Heart left ventricle (tissue), 13 donors: ENCODE data around the gene MMRN1.

Source experiments
- POLR2A ChIP-seq, 2 donors: fragments of 450-650 bp; IDR thresholded peaks; one replicate each; pipeline ENCODE4 v1.6.1; 2017; ENCODE audit warnings: antibody characterized with exemption in 2 of 2, mild to moderate bottlenecking in 2 of 2, moderate library complexity in 2 of 2
- TF ChIP-seq, protein P1 (sequence below), 12 donors: fragments of 200-600 bp; sonication (generic) in 4 of 12; IDR thresholded peaks; one replicate each; pipeline versions ENCODE4 v1.5.0 to v1.8.0; 2018 to 2022; ENCODE audit warnings: antibody characterized with exemption in 12 of 12, mild to moderate bottlenecking in 5 of 12
- donor health status: ischemic (EF 13 %, LVEDD 7.1; RV severe dilation, severe dysfunction).
- donor health status: DM: no; HTN: yes; CAD: no.
- donor health status: DM: no; HTN: no; CAD: no.
- donor health status: ischemic (EF 25% LVEDD 6.9; RV normal size, moderate dysfunction).
- donor health status: ischemic (EF 25% LVEDD 5.7; RV mildly dilated, moderate dysfunction).
- donor health status: ischemic (EF 35%, LVEDD 5.7; RV mildly dilated, moderate dysfunction).
- donor health status: nonischemic (EF 11% LVEDD 7.7; RV severe dilation, severe dysfunction).
- donor health status: DM: yes; HTN: yes; CAD: no.
- donor health status: PGD.
- donor health status: ischemic (EF 29% LVEDD 5.4; RV normal size, mild dysfunction).
- donor health status: nonischemic (EF 23%, LVEDD 6.1; RV moderate dilation, normal function).

DNA sequence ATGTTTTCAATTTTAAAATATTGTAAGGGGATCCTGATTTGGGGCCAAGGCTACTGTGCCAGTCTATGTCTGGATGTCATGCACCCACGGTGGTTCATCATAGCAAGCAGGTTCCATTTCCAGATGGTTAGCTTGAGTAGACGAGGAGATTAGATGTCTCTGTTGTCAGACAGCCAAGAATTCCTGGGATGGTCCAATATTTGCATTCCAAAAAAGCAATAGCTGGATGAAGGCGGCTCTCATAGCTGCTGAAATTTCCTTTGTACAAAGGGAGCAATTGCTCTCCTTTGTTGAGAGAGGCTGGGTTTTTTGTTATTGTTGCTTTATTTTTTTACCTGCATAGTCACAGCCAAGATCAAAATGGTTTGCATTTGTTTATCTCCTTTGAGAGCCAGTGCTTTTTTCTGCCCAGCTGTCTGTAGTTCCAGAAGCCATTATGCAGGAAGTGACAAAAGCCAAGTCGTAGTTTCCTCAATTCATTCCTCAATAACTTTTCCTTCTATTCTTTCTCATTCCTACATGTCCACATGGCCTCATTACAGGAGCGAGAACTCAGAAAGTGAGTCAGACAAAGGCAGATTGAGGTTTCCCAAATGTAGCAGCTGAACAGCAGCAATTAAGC, 107.9 kb downstream of the MMRN1 start:
- no peak for TF ChIP-seq POLR2A (IDR thresholded peaks at IDR 0.05)
- TF ChIP-seq, protein P1, sequence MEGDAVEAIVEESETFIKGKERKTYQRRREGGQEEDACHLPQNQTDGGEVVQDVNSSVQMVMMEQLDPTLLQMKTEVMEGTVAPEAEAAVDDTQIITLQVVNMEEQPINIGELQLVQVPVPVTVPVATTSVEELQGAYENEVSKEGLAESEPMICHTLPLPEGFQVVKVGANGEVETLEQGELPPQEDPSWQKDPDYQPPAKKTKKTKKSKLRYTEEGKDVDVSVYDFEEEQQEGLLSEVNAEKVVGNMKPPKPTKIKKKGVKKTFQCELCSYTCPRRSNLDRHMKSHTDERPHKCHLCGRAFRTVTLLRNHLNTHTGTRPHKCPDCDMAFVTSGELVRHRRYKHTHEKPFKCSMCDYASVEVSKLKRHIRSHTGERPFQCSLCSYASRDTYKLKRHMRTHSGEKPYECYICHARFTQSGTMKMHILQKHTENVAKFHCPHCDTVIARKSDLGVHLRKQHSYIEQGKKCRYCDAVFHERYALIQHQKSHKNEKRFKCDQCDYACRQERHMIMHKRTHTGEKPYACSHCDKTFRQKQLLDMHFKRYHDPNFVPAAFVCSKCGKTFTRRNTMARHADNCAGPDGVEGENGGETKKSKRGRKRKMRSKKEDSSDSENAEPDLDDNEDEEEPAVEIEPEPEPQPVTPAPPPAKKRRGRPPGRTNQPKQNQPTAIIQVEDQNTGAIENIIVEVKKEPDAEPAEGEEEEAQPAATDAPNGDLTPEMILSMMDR (IDR thresholded peaks at IDR 0.05), result no peak
